Activated CD8-positive, alpha-beta T cell treated with anti-CD3 and anti-CD28 coated beads for 36 hours (primary cell): ENCODE measurements around the gene IDUA. TPM values are rescaled to one million over a fixed set of nuclear protein-coding genes. Genes with fewer than 3 reads are reported as not detected.

Experiments
- ATAC-seq: fragments of 200-7000 bp; cut with Tn5 transposase; one replicate; pipeline ENCODE4 v1.10.0; 2021; ENCODE audit warnings: mild to moderate bottlenecking, moderate library complexity
- CTCF ChIA-PET: fragments of 350-600 bp; sonication (Branson Sonifier 250); formaldehyde crosslinking; loops from one replicate; lab custom pipeline; 2021; ENCODE audit warnings: antibody characterized with exemption; lab: Charles Lee
- POLR2A ChIA-PET: fragments of 350-600 bp; sonication (Branson Sonifier 250); formaldehyde crosslinking; loops from one replicate; lab custom pipeline; 2021; ENCODE audit warnings: antibody characterized with exemption; lab: Charles Lee
- DNase-seq: peaks from one replicate; pipeline ENCODE4 v3.0.0-alpha.2; 2020
- H3K27ac Mint-ChIP-seq: one replicate; pipeline ENCODE4 v1.8.0; 2021; ENCODE audit warnings: mild to moderate bottlenecking, mixed read lengths
- H3K27me3 Mint-ChIP-seq: one replicate; pipeline ENCODE4 v1.8.0; 2021; ENCODE audit warnings: mixed read lengths
- H3K36me3 Mint-ChIP-seq: one replicate; pipeline ENCODE4 v1.8.0; 2021; ENCODE audit warnings: low read depth, mixed read lengths
- H3K4me1 Mint-ChIP-seq: one replicate; pipeline ENCODE4 v1.8.0; 2021; ENCODE audit warnings: low read depth, mixed read lengths
- H3K4me3 Mint-ChIP-seq: one replicate; pipeline ENCODE4 v1.8.0; 2021; ENCODE audit warnings: mild to moderate bottlenecking, moderate library complexity, mixed read lengths
- H3K9me3 Mint-ChIP-seq: one replicate; pipeline ENCODE4 v1.8.0; 2021; ENCODE audit warnings: mixed read lengths
- CTCF ChIP-seq: fragments of 200-600 bp; IDR thresholded peaks from one replicate; pipeline ENCODE4 v1.8.0; 2022; ENCODE audit warnings: antibody characterized with exemption, mild to moderate bottlenecking
- intact Hi-C: fragments of 100-400 bp; cut with micrococcal nuclease; formaldehyde crosslinking; loops from one replicate; pipeline ENCODE4 v1.10.0; 2022
- total RNA-seq, 2 experiments: library from RNA; stranded (reverse); gene quantifications; one replicate each; pipeline ENCODE4 v1.2.3, GENCODE V29; 2021

IDUA gene
- total RNA-seq, 2 experiments from 2014 or later: 4.8 to 5.4 TPM

GRCh38 chr4:1012034-1012739, 25.3 kb downstream of the IDUA start:
- Mint-ChIP-seq H3K4me3 (peak overlapping the region; percentile 52), H3K36me3 (peaks cover 4% of the 10 kb centered on the region), H3K27me3 (peaks cover 17% of the 10 kb centered on the region), H3K27ac (no peak overlapping the region), H3K4me1 (peaks cover 8% of the 10 kb centered on the region), H3K9me3 (no peaks in the 10 kb centered on the region)
- POLR2A ChIA-PET: no interaction called here
- DNase-seq (peak; percentile 48), ATAC-seq (no peak)
- no peak for TF ChIP-seq CTCF
- CTCF ChIA-PET: no interaction called here
- intact Hi-C loops: no loop called here

- Mint-ChIP-seq H3K4me3 (peak overlapping the region; percentile 17), H3K36me3 (peaks cover 4% of the 10 kb centered on the region), H3K4me1 (peaks cover 8% of the 10 kb centered on the region), H3K27ac (no peak overlapping the region), H3K27me3 (peaks cover 6% of the 10 kb centered on the region), H3K9me3 (no peaks in the 10 kb centered on the region)
- CTCF ChIA-PET: interaction anchor here (1.6 kb wide), 1 partner anchor 271 kb away, joined by 3 read pairs; no protein-coding TSS in a partner anchor
- no peak for TF ChIP-seq CTCF
- intact Hi-C loops: no loop called here
- POLR2A ChIA-PET: interaction anchor here (0.6 to 1.3 kb wide), 2 partner anchors 10 to 14 kb away, joined by 3 read pairs; no protein-coding TSS in a partner anchor
- ATAC-seq (no peak), DNase-seq (no peak)
Observed at GRCh38 chr4:1013225-1014073, 26.6 kb downstream of the IDUA start.

GRCh38 chr4:1014291-1015167, 27.7 kb downstream of the IDUA start:
- intact Hi-C loops: no loop called here
- peaks cover 4% of the 10 kb centered on the region for H3K36me3 Mint-ChIP-seq
- ATAC-seq: no peak
- DNase-seq: no peak
- H3K4me1 Mint-ChIP-seq: peaks cover 5% of the 10 kb centered on the region
- H3K27me3 Mint-ChIP-seq: no peaks in the 10 kb centered on the region
- CTCF ChIA-PET: interaction anchor here (1.6 kb wide), 1 partner anchor 272 kb away, joined by 3 read pairs; no protein-coding TSS in a partner anchor
- no peak overlapping the region for H3K27ac Mint-ChIP-seq
- H3K4me3 Mint-ChIP-seq: no peak overlapping the region
- no peaks in the 10 kb centered on the region for H3K9me3 Mint-ChIP-seq
- no peak for TF ChIP-seq CTCF
- POLR2A ChIA-PET: interaction anchor here (0.6 to 1.3 kb wide), 2 partner anchors 9 to 13 kb away, joined by 3 read pairs; no protein-coding TSS in a partner anchor

- Mint-ChIP-seq H3K36me3 (peaks cover 4% of the 10 kb centered on the region), H3K27me3 (no peaks in the 10 kb centered on the region), H3K9me3 (no peaks in the 10 kb centered on the region), H3K27ac (no peak overlapping the region), H3K4me1 (peaks cover 5% of the 10 kb centered on the region), H3K4me3 (no peak overlapping the region)
- ChIA-PET POLR2A (no interaction called here), CTCF (no interaction called here)
- DNase-seq (no peak), ATAC-seq (no peak)
- intact Hi-C loops: no loop called here
- no peak for TF ChIP-seq CTCF
Observed at GRCh38 chr4:1015179-1015578, 28.3 kb downstream of the IDUA start.
